H1 (cell line): ENCODE data around the gene MRPL3.

ENCODE experiments used
- CBX5 ChIP-seq: fragments of 300-800, 300-1000 bp; sonication (generic); IDR thresholded peaks from 2 replicates; pipeline ENCODE4 v1.7.1; 2016; ENCODE audit warnings: antibody characterized with exemption, low read length, low read depth
- NANOG ChIP-seq: IDR thresholded peaks from 2 replicates; pipeline ENCODE4 v1.6.1; 2011; ENCODE audit warnings: low read length, low read depth, mild to moderate bottlenecking, inconsistent platforms; ENCODE audit not compliant: insufficient read depth, poor library complexity, severe bottlenecking
- POLR2AphosphoS5 ChIP-seq: IDR thresholded peaks from 2 replicates; pipeline ENCODE4 v1.6.1; 2011; ENCODE audit warnings: low read depth, low read length
- RXRA ChIP-seq: IDR thresholded peaks from 2 replicates; pipeline ENCODE4 v1.6.1; 2011; ENCODE audit warnings: low read depth, mild to moderate bottlenecking, low read length, moderate library complexity; ENCODE audit not compliant: insufficient read depth
- ZNF274 ChIP-seq: IDR thresholded peaks from 2 replicates; pipeline ENCODE4 v1.7.0; 2012; ENCODE audit warnings: low read length, borderline replicate concordance; ENCODE audit errors: extremely low read depth
- TF ChIP-seq, protein P1 (sequence below), 3 experiments: IDR thresholded peaks; 1 replicate in 2 of 3; 2 replicates in 1 of 3; pipeline versions ENCODE4 v1.5.1 to v1.6.1; 2011; ENCODE audit warnings: low read length in 3 of 3, mild to moderate bottlenecking in 3 of 3, inconsistent platforms in 2 of 3, low read depth in 1 of 3, moderate library complexity in 1 of 3; ENCODE audit not compliant: insufficient read depth in 1 of 3; ENCODE audit errors: control extremely low read depth in 1 of 3
- TF ChIP-seq, protein P2 (sequence below): IDR thresholded peaks from 2 replicates; pipeline ENCODE4 v1.6.1; 2011; ENCODE audit warnings: low read length, improper control_type of control experiment

DNA sequence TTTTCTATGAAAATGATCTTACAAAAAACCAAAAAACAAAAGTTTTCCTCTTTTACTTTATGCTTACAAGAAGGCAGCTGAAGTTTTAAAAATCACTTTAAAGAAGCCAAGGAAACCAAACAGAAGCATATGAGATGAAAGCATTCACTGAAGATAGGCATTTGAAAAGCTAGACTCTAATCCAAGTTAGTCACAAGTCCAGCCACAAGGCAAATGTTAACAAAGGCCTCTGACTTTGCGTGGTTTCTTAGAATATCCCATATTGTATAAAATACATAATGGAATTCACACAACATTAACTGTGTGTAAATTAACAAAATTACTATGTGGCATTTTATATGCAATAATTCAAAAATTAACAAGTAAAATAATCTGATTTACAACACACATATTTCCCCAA lies 17.7 kb downstream of the MRPL3 start:
- TF ChIP-seq, protein P1, sequence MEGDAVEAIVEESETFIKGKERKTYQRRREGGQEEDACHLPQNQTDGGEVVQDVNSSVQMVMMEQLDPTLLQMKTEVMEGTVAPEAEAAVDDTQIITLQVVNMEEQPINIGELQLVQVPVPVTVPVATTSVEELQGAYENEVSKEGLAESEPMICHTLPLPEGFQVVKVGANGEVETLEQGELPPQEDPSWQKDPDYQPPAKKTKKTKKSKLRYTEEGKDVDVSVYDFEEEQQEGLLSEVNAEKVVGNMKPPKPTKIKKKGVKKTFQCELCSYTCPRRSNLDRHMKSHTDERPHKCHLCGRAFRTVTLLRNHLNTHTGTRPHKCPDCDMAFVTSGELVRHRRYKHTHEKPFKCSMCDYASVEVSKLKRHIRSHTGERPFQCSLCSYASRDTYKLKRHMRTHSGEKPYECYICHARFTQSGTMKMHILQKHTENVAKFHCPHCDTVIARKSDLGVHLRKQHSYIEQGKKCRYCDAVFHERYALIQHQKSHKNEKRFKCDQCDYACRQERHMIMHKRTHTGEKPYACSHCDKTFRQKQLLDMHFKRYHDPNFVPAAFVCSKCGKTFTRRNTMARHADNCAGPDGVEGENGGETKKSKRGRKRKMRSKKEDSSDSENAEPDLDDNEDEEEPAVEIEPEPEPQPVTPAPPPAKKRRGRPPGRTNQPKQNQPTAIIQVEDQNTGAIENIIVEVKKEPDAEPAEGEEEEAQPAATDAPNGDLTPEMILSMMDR (IDR thresholded peaks at IDR 0.05; ENCODE audit: control extremely low read depth in 1 of 3, insufficient read depth in 1 of 3, low read depth in 1 of 3, low read length in 3 of 3) = no peak
- TF ChIP-seq CBX5 (no peak), POLR2AphosphoS5 (no peak), ZNF274 (no peak), NANOG (no peak), RXRA (no peak)
- TF ChIP-seq, protein P2, sequence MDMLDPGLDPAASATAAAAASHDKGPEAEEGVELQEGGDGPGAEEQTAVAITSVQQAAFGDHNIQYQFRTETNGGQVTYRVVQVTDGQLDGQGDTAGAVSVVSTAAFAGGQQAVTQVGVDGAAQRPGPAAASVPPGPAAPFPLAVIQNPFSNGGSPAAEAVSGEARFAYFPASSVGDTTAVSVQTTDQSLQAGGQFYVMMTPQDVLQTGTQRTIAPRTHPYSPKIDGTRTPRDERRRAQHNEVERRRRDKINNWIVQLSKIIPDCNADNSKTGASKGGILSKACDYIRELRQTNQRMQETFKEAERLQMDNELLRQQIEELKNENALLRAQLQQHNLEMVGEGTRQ = no peak
